ENCODE results near the gene LCN15.

The LCN15 gene

DNA sequence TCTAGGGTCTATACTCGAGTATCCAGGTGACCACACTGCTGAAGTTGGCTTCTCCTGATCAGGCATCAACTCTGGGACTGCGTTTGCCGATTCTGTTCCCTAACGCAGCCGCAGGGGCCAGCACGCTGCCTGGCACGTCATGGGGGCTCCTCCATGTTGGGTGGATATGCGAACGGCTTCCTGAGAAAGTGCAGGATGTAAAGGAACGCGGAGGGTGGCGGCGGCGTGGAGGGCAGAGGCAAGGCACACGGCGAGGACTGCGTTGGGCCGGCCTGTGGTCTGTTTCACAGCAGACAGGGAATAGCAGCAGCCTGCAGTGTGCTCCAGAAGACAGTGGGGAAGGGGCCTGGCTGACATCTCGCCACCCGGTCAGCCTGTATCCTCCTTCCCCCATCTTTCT lies 25.4 kb downstream of the LCN15 start:
- no peak for DNase-seq

DNA sequence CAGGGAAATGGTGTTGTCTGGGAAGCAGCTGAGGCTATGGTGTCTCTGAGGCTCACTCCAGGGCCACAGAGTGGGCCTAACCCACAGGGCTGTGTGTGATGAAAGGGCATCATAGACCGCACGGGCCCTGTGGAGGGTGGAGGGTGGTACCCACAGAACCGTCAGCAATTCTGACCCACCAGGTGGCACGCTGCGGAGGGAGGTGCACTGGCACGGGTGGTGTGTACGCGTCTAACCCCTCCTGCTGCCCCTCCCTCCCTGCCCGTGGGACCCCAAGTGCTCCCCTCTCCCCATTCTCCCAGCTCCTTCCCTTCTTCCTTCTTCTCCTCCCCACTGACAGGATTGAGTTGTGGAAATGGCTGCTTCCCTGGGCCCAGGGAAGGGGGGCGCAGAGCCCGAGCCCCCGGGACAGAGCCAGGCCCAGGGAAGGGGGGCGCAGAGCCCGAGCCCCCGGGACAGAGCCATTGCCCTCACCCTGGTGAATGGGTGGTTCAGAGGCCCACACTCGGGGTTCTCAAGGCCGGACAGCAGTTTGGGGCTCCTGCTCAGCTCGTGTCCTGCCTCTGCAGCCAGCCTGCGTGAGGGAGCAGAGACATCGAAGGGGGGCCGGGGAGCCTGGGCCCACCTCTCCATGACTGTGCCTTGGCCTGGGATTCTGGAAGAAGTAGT lies 28.4 kb downstream of the LCN15 start:
- DNase-seq: no peak

DNA sequence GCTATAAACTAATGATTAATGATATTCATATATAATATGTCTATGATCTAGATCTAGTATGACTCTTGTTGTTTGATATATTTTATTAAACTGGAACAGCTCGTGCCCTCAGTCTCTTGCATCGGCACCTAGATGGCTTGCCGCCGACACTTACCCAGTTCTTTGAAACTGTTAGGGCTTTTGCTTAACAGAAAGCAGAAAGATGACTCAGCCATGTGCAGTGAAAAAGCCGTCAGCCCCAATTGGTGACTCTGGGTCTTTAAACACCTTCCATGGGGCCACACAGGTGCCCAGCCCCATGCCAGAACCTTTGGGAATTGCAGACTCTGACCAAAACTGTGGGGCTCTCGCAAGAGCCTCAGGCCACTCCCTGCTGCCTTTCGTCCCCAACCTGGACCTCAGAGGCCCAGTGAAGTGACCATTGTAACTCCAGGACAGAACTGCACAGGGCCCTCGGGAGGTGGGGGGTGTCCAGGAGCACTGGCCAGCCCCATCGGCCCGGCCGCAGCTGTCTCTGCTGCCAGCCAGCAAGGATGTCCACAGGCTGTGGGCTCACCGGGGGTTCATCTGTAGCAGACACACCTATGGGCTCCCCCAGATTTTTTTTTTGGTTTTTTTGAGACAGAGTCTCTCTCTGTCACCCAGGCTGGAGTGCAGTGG lies 29.4 kb downstream of the LCN15 start:
- DNase-seq: no peak

DNA sequence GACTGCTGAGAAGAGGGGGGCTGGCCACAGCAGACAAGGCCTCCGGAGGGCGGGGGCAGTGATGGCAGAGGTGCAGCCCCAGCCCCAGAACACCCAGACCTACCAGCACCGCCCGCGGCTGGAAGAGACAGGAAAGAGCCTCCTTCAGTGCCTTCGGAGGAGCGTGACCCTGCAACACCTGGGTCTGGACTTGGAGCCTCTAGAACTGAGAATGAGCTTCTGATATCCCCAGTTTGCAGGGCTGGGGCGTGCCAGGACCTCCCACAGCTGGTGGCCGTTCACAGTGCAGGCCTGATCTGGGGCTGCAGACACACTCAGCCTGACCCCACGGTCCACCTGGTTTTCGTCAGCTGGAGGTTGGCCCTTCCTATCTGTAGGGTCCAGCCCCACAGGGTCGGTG lies 30.7 kb downstream of the LCN15 start:
- DNase-seq: no peak

DNA sequence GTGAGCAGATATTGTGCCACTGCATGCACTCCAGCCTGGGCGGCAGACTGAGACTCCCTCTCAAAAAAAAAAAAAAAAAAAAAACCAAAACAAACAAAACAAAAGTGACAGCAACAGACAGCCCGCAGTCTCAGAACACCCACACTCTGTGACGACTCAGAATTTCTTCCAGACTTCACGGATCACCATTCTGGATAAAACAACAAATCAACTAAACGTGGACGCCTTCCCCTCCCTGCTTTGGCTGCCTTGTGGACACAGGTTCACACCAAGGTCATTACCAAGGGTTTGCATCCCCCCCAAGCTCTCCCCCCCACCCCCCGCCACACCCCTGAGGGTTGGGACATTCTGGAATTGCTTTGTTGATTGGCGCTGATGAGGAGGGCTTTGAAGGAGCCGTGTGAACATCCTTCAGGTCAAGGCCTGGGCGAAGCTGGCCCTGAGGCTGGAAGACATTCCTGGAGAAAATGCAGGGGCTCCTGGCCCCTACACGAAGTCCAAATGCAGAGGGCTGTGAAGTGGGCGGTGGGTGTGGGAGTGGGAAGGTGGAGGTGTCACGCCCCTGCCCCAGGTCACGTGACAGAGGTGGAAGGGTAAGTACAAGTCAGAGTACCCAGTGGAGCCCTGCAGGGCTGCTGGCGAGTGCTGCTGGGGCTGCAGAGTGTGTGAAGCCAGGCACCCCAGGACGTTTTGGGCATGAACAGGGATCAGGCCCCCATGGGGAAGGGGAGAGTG lies 31.7 kb downstream of the LCN15 start:
- no peak for DNase-seq

DNA sequence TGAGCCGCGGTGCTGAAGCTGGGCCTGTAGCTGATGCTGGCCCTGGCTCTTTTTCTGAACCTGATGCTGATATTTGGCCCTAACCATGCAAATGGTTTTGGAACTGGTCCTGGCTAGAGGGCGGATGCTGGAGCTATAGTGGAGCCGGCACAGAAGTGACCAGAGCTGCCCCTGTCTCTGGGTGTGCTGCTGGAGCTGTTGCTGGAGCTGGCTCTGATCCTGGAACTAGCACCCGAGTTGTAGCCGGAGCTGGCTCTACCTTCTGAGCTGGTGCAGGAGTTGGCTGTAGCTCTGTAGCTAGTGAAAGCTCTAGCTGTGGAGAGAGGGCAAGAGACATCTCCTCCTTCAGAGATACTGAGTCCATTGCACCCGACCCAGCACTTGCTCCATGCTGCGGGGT lies 34.4 kb downstream of the LCN15 start:
- no peak for DNase-seq

DNA sequence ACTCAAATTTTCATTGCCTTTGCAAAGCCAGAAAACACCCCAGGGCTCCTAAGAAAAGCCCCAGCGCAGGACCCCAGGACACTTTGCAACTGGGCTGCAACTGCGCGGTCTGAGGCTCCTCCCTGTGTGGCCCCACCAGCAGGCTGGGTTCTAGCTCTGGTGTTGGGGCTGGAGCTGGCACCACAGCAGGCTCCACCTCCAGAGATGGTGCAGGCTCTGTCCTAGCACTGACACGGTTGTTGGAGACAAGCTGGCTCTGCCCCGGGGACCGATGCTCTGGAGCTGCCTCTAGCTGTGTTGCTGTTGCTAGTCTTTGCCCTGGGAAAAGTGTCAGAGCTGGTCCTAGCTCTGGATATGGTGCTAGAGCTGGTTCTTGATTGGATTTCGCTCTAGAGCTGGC lies 35.2 kb downstream of the LCN15 start:
- no peak for DNase-seq

DNA sequence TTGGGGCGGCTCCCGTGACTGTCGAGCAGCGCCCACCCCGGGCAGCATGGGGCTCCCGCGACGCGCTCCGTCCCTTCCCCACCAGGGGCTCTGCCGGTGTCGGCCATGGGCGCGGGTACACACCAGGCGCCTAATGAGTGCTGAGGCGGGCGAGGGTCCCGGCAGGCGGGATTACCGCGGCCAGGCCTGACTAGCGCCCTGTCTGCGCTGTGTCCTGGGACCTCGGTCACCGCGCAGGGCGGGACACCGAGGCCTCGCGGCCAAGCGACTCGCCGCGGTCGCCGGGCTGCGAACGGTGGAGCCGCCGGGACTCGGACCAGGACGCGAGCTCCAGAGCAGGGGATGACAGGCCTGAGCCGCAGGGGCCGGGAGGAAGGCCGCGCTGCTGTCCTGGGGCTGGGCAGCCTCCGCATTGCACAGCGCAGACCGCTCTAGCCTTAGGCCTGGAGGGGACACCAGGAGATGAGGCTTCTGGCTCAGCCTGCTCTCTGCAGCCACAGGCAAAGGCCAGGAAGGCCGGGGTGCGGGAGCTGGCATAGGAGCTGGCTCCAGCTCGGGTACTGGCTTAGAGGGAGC lies 35.7 kb downstream of the LCN15 start:
- no peak for DNase-seq

DNA sequence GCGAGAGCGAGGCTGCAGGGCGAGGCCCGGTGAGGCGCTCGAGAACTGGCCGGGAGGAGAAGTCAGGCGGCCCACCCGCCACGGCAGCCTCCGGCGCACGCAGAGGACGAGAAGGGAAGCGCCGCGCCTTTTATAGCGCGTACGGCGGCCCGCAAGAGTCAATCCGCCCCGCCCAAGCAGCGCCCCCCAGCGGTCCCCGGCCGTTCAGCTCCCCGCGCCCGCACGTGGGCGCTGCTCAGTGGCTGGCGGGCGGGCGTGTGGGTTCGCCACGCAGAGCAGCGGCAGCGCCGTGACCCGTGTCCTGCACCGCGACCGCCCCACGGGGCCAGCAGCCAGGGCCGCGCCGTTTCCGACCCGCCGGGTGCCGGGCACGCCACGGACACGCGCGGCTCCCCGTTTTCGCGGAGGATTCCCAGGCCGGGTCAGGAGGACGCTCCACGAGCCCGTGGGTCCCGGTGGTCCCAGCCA lies 36.2 kb downstream of the LCN15 start:
- DNase-seq: peak; percentile 95

DNA sequence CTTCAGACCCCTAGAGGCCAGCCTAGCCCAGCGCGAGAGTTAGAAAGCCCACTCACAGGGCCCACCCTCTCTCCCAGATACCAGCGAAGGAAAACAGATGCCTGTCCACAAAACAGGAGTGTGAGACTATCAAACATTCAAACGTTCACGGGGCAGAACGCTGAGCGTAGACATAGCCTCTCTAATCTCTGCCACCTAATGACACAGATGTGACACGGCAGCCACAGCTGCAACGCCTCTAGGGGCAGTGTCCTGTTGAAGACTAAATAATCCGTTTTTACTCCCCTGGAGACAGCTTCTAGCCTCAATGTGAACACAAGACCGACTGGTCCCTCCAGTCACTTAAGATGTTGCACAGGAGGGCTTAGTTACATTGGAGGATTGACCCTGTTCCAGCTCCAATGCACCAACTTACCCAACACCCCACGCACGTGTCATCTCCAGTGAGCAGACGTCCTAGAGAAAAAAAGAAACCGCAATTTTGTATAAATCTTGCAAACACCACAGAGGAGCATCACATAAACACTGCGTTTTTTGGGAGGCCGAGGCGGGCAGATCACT lies 37.6 kb downstream of the LCN15 start:
- no peak for DNase-seq

DNA sequence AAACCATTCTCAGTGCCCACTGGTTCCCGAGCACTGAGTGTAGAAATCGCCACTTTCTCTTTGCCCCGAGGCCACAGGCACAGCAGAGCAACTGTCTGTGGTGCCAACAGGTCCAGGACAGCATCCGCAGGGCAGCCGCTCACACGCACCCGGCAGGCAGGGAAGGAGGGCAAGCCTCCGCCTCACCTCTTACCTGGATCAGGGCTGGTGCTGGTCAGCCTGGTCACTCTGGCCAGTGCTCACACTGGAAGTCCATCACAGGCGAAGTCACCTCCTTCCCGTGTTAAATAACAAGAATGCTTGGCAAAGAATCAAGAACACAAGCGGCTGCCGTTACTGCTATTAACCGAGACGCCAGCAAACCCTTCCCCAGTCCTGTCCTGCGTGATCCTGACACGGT lies 38.2 kb downstream of the LCN15 start:
- DNase-seq: no peak

DNA sequence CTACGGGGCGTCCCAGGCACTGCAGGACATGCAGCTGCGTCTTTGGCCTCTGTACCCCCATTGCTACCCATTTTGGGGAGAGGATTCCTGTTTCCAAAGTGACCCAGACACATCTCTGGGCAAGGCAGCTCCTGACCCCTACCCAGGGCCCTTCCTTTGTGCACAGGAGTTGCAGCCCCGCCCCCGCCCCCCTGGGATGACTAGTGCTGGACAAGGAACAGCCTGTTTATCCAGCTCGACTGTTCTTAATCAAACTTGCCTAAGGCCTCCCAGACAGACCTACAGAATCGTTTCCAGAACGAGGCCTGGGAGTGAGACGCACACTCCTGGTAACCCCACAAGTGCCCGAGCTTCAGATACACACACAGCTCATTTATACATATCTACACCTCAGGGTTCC lies 38.7 kb downstream of the LCN15 start:
- DNase-seq: no peak

DNA sequence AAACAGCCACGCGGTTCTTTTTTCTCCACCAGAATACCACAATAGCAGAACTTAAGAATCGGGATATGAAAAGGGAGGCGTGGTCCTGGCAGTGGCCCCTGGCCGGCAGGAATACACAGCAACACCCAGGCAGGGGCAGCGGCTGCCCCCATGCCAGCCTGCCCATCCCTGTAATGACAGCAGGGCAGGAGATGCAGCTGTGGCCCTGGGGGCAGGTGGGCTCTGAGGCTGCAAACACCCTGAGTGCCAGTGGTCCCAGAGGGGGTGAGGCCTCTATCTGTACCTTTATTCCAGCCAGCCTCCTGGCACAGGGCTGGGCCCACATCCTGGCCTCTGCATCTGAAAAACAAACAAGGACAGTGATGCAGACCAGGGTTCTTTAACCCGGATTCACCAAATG lies 39.5 kb downstream of the LCN15 start:
- no peak for DNase-seq

DNA sequence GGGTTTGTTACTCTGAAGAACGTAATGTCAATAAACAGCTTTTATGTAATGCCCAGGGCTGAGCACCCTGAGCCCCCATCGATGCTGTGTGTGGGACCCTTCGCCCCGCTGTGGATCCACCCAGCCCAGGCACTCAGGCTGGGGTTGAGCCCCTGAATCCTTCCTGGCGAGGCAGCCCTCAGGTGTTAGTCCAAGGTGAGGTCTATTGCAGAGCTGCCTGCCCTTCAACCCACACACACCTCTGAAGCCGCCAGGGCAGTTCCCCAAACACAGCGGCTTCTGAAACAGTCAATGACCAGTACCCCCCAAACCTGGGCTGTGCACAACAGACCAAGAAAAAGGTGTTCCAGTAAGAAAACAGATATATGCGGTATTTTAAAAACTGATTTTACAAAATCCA lies 40.3 kb downstream of the LCN15 start:
- DNase-seq: no peak

DNA sequence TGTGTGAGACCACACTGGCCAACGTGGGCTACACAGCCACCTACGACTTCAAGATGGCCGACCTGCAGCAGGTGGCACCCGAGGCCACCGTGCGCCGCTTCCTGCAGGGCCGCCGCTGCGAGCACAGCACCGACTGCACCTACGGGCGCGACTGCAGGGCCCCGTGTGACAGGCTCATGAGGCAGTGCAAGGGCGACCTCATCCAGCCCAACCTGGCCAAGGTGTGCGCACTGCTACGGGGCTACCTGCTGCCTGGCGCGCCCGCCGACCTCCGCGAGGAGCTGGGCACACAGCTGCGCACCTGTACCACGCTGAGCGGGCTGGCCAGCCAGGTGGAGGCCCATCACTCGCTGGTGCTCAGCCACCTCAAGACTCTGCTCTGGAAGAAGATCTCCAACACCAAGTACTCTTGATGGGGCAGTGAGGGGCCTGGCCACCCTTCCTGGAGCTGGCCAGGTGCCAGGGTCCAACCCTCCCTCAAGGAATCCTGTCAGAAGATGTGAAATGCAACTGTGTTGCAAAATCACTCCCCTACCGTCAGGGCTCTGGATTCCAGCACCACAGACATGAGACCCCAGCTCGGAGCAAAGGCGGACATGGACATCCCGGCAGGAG lies 40.8 kb downstream of the LCN15 start:
- no peak for DNase-seq

DNA sequence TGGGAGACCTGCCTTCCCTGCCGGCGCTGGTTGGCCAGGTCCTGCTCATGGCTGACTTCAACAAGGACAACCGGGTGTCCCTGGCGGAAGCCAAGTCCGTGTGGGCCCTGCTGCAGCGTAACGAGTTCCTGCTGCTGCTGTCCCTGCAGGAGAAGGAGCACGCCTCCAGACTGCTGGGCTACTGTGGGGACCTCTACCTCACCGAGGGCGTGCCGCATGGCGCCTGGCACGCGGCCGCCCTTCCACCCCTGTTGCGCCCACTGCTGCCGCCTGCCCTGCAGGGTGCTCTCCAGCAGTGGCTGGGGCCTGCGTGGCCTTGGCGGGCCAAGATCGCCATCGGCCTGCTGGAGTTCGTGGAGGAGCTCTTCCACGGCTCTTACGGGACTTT lies 41.4 kb downstream of the LCN15 start:
- no peak for DNase-seq

DNA sequence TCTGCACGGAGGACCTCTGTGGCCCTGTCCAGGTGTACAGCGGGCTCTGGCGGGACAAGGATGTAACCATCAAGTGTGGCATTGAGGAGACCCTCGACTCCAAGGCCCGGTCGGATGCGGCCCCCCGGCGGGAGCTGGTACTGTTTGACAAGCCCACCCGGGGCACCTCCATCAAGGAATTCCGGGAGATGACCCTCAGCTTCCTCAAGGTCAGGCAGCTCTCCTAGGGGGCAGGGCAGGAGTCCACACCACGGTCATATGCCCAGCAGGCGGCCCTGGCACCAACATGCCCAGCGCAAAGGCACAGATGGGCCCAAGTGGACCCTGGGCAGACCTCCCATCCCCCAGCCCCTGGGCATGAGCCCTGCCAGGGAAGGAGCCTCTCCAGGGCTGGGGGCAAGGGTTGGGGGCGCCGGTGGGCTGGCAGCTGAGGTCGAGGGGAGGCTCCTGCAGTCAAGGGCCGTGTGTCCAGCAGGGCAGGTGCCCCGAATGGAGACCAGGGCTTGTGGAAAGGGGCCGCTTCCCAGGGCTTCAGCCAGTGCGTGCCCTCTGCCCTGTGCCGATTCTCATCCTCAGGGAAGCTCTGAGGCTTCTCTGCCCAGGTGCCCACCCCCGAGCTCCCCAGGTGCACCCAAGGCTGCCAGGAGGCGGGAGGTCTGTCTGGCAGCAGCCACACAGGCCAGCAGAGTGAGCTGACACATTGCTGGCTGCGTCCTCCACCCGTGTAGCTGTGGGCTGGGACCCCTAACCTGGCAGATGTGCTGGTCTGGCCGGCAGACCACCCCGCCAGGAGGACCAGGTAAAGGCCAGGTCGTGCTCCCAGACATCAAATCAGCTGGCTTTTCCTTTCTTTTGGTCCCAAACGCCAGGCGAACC lies 42.0 kb downstream of the LCN15 start:
- DNase-seq: no peak

DNA sequence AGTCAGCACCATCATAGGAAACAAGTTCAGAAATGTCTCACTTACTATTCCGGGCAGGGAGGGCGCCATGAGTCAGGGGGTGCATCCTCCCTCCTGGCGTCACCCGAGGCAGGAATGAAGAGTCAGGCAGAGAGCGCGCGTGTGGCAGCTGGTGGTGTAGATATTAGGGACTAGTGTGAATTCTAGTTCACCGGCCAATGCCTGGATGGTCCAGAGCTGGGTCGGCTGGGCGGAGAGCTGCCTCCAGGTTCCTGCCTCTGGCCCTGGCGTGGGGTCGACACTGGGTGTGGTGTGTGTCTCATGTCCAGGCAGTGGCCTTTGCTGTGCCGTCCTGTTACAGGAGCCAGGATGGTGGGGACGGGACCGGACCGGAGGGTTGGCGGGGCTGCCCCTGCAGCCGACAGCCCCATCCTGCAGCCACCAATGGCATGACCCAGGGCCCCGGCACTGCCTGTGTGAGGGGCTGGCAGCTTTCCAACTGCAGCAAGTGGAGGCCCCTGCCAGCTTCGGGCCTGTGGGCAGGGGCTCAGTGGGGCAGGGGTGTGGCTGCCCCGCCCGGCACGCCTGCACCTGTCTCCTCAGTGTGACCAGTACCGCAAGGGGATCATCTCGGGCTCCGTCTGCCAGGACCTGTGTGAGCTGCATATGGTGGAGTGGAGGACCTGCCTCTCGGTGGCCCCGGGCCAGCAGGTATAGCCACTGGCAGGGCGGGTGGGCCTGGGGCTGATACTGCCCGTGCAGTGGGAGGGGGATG lies 42.8 kb downstream of the LCN15 start:
- DNase-seq: no peak

DNA sequence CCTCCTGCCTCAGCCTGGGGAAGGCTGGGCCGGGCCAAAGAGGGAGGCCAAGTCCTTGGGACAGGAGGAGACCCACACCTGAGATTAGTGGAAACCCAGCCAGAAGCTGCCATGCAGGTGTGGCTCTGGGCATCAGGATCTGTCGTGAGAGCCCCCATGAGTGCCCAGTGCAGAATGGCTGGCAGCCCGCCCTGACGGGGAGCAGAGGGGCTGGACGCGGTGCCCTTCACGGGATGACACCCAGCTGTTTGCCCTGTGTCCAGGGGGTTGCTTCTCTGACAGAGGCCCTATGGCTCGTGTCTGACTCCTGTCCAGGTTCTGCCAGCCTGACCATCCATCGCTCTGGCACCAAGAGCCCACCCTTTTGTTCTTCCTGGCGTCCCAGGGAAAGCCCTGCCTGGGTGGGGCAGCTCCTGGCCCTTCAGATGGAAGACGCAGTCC lies 43.4 kb downstream of the LCN15 start:
- DNase-seq: no peak

DNA sequence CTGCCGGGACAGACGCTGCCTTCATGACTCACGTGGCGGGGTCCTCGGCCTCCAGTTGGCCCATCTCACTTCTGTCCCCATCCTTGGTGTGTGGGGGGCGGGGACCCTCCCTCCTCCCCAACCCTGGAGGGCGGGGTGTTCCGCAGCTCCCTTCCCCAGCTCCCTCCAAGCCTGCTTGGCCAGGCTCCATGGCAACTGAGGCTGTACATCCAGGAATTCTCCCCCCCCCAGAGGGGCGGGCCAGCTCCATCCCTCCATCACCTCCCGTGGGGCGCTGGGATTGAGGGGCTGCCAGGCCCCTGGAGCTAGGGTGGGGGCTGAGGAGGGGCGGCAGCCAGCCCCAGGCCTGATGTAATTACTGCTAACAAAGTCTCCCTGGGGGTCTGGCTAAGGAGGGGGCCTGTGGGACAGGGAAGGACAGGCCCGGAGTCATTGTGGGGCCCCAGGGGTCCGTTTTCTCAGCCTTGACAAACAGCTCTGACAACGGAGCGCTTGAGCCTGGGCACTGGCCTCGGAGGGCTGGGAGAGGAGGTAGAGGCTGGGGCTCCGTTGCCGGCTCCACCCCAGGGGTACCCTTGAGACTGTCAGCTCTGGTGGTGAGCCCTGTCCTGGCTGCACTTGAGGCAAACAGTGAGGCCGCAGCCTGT lies 43.9 kb downstream of the LCN15 start:
- DNase-seq: peak; percentile 78

Data from right forelimb (tissue), 1 donor.